ENCODE data around the gene ARHGAP18.

The ARHGAP18 gene

DNA sequence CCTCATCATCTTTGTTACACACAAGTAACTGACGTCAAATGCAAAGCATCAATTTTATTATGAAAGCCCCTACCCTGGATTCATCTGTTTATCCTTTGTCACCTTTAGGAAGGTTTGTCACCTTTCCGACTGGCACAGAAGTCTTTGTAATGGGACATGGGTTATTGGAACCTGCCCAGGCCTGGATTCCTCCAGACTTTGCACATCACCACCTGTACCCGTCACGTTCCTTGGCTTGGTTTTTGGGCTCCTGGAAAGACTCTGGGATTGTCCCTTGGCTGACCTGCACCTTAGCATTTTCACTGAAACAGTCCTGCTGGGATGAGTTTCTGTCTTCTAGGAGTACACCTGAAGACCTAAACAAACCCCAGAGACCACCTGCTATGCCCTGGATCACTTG, 15.4 kb upstream of the ARHGAP18 start:
- Histone ChIP-seq H3K4me1 (ENCODE audit: control insufficient read depth, insufficient read depth, low read length) (peaks cover 2% of the 10 kb centered on the region), H3K36me3 (ENCODE audit: control insufficient read depth, insufficient read depth, low read length) (no peaks in the 10 kb centered on the region), H3K27ac (ENCODE audit: low read length) (no peak overlapping the region), H3K27me3 (ENCODE audit: control insufficient read depth, insufficient read depth, low read length) (no peaks in the 10 kb centered on the region), H3K9me3 (ENCODE audit: control insufficient read depth, insufficient read depth, low read length) (no peaks in the 10 kb centered on the region), H3K4me3 (ENCODE audit: low read length) (no peak overlapping the region)
- WGBS (ENCODE audit: insufficient coverage, insufficient read length) = no CpG with 5 or more reads among the region's 4 CpGs
- DNase-seq (ENCODE audit: low read depth, low spot score) = no peak

- H3K27ac ChIP-seq (ENCODE audit: low read length) = no peak overlapping the region
- DNase-seq (ENCODE audit: low read depth, low spot score) = no peak
- no peaks in the 10 kb centered on the region for H3K36me3 ChIP-seq (ENCODE audit: control insufficient read depth, insufficient read depth, low read length)
- no peaks in the 10 kb centered on the region for H3K27me3 ChIP-seq (ENCODE audit: control insufficient read depth, insufficient read depth, low read length)
- H3K9me3 ChIP-seq (ENCODE audit: control insufficient read depth, insufficient read depth, low read length) = no peaks in the 10 kb centered on the region
- H3K4me1 ChIP-seq (ENCODE audit: control insufficient read depth, insufficient read depth, low read length) = no peaks in the 10 kb centered on the region
- H3K4me3 ChIP-seq (ENCODE audit: low read length) = no peak overlapping the region
- WGBS (ENCODE audit: insufficient coverage, insufficient read length) = no CpG with 5 or more reads among the region's 3 CpGs
Measured at GRCh38 chr6:129719692-129720091, 9.7 kb upstream of the ARHGAP18 start.

DNA sequence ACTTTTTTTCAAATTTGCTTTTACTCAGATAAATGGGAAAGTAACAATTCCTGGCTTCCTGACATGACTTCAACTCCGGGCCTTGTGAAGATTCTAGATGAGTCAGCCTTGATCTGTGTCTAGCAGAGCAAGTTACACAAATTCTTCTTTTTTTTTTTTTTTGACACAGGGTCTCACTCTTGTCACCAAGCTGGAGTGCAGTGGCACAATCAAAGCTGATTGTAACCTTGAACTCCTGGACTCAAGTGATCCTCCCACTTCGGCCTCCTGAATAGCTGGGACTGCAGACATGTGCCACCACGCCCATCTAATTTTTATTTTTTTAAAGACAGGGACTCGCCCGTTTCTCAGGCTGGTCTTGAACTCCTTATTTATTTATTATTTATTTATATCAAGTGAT, 7.3 kb upstream of the ARHGAP18 start:
- Histone ChIP-seq H3K36me3 (ENCODE audit: control insufficient read depth, insufficient read depth, low read length) (no peaks in the 10 kb centered on the region), H3K27ac (ENCODE audit: low read length) (no peak overlapping the region), H3K27me3 (ENCODE audit: control insufficient read depth, insufficient read depth, low read length) (no peaks in the 10 kb centered on the region), H3K4me1 (ENCODE audit: control insufficient read depth, insufficient read depth, low read length) (no peaks in the 10 kb centered on the region), H3K9me3 (ENCODE audit: control insufficient read depth, insufficient read depth, low read length) (no peaks in the 10 kb centered on the region), H3K4me3 (ENCODE audit: low read length) (no peak overlapping the region)
- no CpG with 5 or more reads among the region's 5 CpGs for WGBS (ENCODE audit: insufficient coverage, insufficient read length)
- DNase-seq (ENCODE audit: low read depth, low spot score) = no peak

DNA sequence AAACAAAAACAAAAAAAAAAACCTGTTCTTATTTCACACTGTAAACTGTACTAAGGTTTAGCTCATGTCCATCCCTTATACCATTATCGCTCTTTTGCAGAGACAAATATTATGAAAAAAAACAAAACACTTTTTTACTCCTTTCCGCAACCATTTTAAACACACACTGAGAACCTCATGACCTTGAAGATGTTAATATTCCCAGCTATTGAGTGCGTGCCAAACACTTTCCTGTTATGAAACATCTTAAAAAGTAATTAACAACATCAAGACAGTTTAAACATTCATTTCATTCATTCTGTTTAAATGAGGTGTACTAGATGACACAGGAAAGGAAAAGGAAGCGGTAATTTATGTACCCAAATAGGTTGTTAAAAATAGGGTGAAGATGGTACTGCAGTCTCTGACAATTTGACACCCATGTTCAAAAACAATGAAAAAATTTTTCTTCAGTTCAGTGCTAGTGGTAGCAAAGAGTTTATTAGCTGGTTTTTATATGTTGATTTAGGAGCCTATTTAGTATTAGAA, 3.9 kb upstream of the ARHGAP18 start:
- no peak for DNase-seq (ENCODE audit: low read depth, low spot score)
- H3K9me3 ChIP-seq (ENCODE audit: control insufficient read depth, insufficient read depth, low read length) = no peaks in the 10 kb centered on the region
- no peaks in the 10 kb centered on the region for H3K27me3 ChIP-seq (ENCODE audit: control insufficient read depth, insufficient read depth, low read length)
- H3K27ac ChIP-seq (ENCODE audit: low read length) = no peak overlapping the region
- peaks cover 1% of the 10 kb centered on the region; the same call in 1 of the 2 replicates for H3K4me1 ChIP-seq (ENCODE audit: control insufficient read depth, insufficient read depth, low read length)
- no peak overlapping the region for H3K4me3 ChIP-seq (ENCODE audit: low read length)
- 100% methylated on average over 2 of the region's 4 CpGs for WGBS (ENCODE audit: insufficient coverage, insufficient read length)
- no peaks in the 10 kb centered on the region for H3K36me3 ChIP-seq (ENCODE audit: control insufficient read depth, insufficient read depth, low read length)

- WGBS (ENCODE audit: insufficient coverage, insufficient read length) = no CpG with 5 or more reads among the region's 2 CpGs
- DNase-seq (ENCODE audit: low read depth, low spot score) = no peak
- Histone ChIP-seq H3K4me1 (ENCODE audit: control insufficient read depth, insufficient read depth, low read length) (peaks cover 4% of the 10 kb centered on the region; the same call in 1 of the 2 replicates), H3K36me3 (ENCODE audit: control insufficient read depth, insufficient read depth, low read length) (no peaks in the 10 kb centered on the region), H3K9me3 (ENCODE audit: control insufficient read depth, insufficient read depth, low read length) (no peaks in the 10 kb centered on the region), H3K4me3 (ENCODE audit: low read length) (no peak overlapping the region), H3K27me3 (ENCODE audit: control insufficient read depth, insufficient read depth, low read length) (no peaks in the 10 kb centered on the region), H3K27ac (ENCODE audit: low read length) (no peak overlapping the region)
Measured at GRCh38 chr6:129711271-129711631, 1.3 kb upstream of the ARHGAP18 start.

GRCh38 chr6:129710450-129711270, 683 bp upstream of the ARHGAP18 start:
- DNase-seq (ENCODE audit: low read depth, low spot score) = no peak
- WGBS (ENCODE audit: insufficient coverage, insufficient read length) = no CpG with 5 or more reads among the region's 14 CpGs
- H3K27ac ChIP-seq (ENCODE audit: low read length) = no peak overlapping the region
- H3K9me3 ChIP-seq (ENCODE audit: control insufficient read depth, insufficient read depth, low read length) = no peaks in the 10 kb centered on the region
- H3K4me3 ChIP-seq (ENCODE audit: low read length) = peak overlapping the region; percentile 71; the same call in 1 of the 2 replicates
- H3K4me1 ChIP-seq (ENCODE audit: control insufficient read depth, insufficient read depth, low read length) = peaks cover 4% of the 10 kb centered on the region; the same call in 1 of the 2 replicates
- H3K36me3 ChIP-seq (ENCODE audit: control insufficient read depth, insufficient read depth, low read length) = no peaks in the 10 kb centered on the region
- no peaks in the 10 kb centered on the region for H3K27me3 ChIP-seq (ENCODE audit: control insufficient read depth, insufficient read depth, low read length)

- WGBS (ENCODE audit: insufficient coverage, insufficient read length) = no CpG with 5 or more reads among the region's 2 CpGs
- Histone ChIP-seq H3K4me3 (ENCODE audit: low read length) (peak overlapping the region; percentile 71; the same call in 1 of the 2 replicates), H3K27ac (ENCODE audit: low read length) (no peak overlapping the region), H3K4me1 (ENCODE audit: control insufficient read depth, insufficient read depth, low read length) (peaks cover 4% of the 10 kb centered on the region; the same call in 1 of the 2 replicates), H3K36me3 (ENCODE audit: control insufficient read depth, insufficient read depth, low read length) (no peaks in the 10 kb centered on the region), H3K27me3 (ENCODE audit: control insufficient read depth, insufficient read depth, low read length) (no peaks in the 10 kb centered on the region), H3K9me3 (ENCODE audit: control insufficient read depth, insufficient read depth, low read length) (no peaks in the 10 kb centered on the region)
- DNase-seq (ENCODE audit: low read depth, low spot score) = no peak
Measured at GRCh38 chr6:129709196-129709768, 695 bp downstream of the ARHGAP18 start.

GRCh38 chr6:129708496-129709195, 1.3 kb downstream of the ARHGAP18 start:
- WGBS (ENCODE audit: insufficient coverage, insufficient read length) = no CpG with 5 or more reads among the region's 4 CpGs

DNA sequence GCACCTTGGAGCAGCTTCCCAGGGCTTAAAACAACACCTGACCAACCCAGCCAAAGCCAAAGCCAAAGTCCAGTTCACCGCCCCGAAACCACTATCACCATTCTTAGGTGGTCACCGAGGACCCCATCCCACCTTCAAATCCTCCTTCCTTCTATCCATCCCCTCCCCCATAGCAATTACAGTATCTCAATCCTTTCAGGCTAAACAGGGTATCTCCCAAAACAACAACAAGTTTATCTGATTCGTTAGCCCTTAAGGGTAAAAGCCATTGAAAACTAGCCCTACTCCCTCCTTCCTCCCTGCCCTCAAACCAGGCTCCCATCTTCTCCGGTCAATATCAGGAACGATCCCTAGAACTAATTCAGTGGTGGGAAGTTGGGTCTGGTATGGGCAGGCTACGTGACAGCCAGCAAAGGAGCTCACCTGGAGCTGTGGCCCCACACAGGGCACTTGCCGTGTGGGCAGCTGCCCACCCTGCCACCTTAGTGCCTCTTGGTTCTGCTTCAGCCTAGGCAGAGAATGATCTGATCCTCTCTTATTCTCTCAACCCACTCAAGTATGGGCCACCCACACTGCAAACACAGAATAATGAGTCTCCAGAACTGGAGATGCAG, 2.0 kb downstream of the ARHGAP18 start:
- Histone ChIP-seq H3K27me3 (ENCODE audit: control insufficient read depth, insufficient read depth, low read length) (no peaks in the 10 kb centered on the region), H3K4me3 (ENCODE audit: low read length) (no peak overlapping the region), H3K36me3 (ENCODE audit: control insufficient read depth, insufficient read depth, low read length) (no peaks in the 10 kb centered on the region), H3K4me1 (ENCODE audit: control insufficient read depth, insufficient read depth, low read length) (peaks cover 4% of the 10 kb centered on the region; the same call in 1 of the 2 replicates), H3K27ac (ENCODE audit: low read length) (no peak overlapping the region), H3K9me3 (ENCODE audit: control insufficient read depth, insufficient read depth, low read length) (no peaks in the 10 kb centered on the region)
- no CpG with 5 or more reads among the region's 8 CpGs for WGBS (ENCODE audit: insufficient coverage, insufficient read length)
- DNase-seq (ENCODE audit: low read depth, low spot score) = no peak

More at GRCh38 chr6:129708496-129709195, 1.3 kb downstream of the ARHGAP18 start:
- peaks cover 4% of the 10 kb centered on the region; the same call in 1 of the 2 replicates for H3K4me1 ChIP-seq (ENCODE audit: control insufficient read depth, insufficient read depth, low read length)
- no peaks in the 10 kb centered on the region for H3K36me3 ChIP-seq (ENCODE audit: control insufficient read depth, insufficient read depth, low read length)
- H3K4me3 ChIP-seq (ENCODE audit: low read length) = no peak overlapping the region
- H3K27ac ChIP-seq (ENCODE audit: low read length) = no peak overlapping the region
- H3K9me3 ChIP-seq (ENCODE audit: control insufficient read depth, insufficient read depth, low read length) = no peaks in the 10 kb centered on the region
- H3K27me3 ChIP-seq (ENCODE audit: control insufficient read depth, insufficient read depth, low read length) = no peaks in the 10 kb centered on the region
- no peak for DNase-seq (ENCODE audit: low read depth, low spot score)

DNA sequence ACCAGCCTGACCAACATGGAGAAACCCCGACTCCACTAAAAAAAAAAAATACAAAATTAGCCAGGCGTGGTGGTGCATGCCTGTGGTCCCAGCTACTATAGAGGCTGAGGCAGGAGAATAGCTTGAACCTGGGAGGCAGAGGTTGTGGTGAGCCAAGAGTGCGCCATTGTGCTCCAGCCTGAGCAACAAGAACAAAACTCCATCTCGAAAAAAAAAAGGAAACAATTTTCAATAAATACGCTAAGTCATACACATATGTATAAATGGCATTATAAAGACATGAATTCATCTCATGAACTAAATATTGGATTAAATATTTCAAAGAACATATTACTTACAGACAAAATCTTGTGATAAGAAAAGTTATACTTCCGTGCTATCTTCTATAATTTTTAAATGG, 2.9 kb downstream of the ARHGAP18 start:
- no CpG with 5 or more reads among the region's 6 CpGs for whole genome bisulfite sequencing (ENCODE audit: insufficient coverage, insufficient read length)
- no peak overlapping the region for H3K27ac ChIP-seq (ENCODE audit: low read length)
- no peak for DNase-seq (ENCODE audit: low read depth, low spot score)
- H3K4me1 ChIP-seq (ENCODE audit: control insufficient read depth, insufficient read depth, low read length) = peaks cover 4% of the 10 kb centered on the region; the same call in 1 of the 2 replicates
- no peaks in the 10 kb centered on the region for H3K36me3 ChIP-seq (ENCODE audit: control insufficient read depth, insufficient read depth, low read length)
- no peak overlapping the region for H3K4me3 ChIP-seq (ENCODE audit: low read length)
- H3K27me3 ChIP-seq (ENCODE audit: control insufficient read depth, insufficient read depth, low read length) = no peaks in the 10 kb centered on the region
- H3K9me3 ChIP-seq (ENCODE audit: control insufficient read depth, insufficient read depth, low read length) = no peaks in the 10 kb centered on the region
